Mononuclear cell (primary cell): Measurements from ENCODE around the gene FMNL2. TPM values are rescaled to one million over a fixed set of nuclear protein-coding genes. Genes with fewer than 3 reads are reported as not detected.

Source experiments
- H3K27me3 ChIP-seq: 2 replicates; pipeline ENCODE4 v1.6.0; 2011; ENCODE audit warnings: low read length, control low read depth; ENCODE audit not compliant: insufficient read depth
- H3K4me1 ChIP-seq: 2 replicates; pipeline ENCODE4 v1.5.1; 2011; ENCODE audit warnings: mild to moderate bottlenecking, low read length, control low read depth; ENCODE audit not compliant: insufficient read depth
- H3K4me3 ChIP-seq: 2 replicates; pipeline ENCODE4 v1.5.1; 2011; ENCODE audit warnings: mild to moderate bottlenecking, low read length, moderate library complexity
- H3K9me3 ChIP-seq: 2 replicates; pipeline ENCODE4 v1.5.1; 2011; ENCODE audit warnings: low read depth, mild to moderate bottlenecking, control low read depth, low read length
- total RNA-seq: library from RNA; depleted of rRNA; stranded (reverse); fragments of >200 nt; gene quantifications from one replicate; pipeline ENCODE4 v1.2.3, GENCODE V29; 2012

Gene FMNL2
- total RNA-seq, 1 donor, result 1.2 TPM

GRCh38 chr2:152560166-152560565 is 225.2 kb downstream of the FMNL2 start:
- Histone ChIP-seq H3K4me3 (no peak overlapping the region), H3K9me3 (no peaks in the 10 kb centered on the region), H3K4me1 (no peaks in the 10 kb centered on the region), H3K27me3 (no peaks in the 10 kb centered on the region)

GRCh38 chr2:152560873-152561595 is 226.1 kb downstream of the FMNL2 start:
- no peaks in the 10 kb centered on the region for H3K27me3 ChIP-seq
- no peaks in the 10 kb centered on the region for H3K4me1 ChIP-seq
- H3K4me3 ChIP-seq, result no peak overlapping the region
- H3K9me3 ChIP-seq, result no peaks in the 10 kb centered on the region

GRCh38 chr2:152562198-152562884 is 227.4 kb downstream of the FMNL2 start:
- Histone ChIP-seq H3K9me3 (no peaks in the 10 kb centered on the region), H3K4me1 (no peaks in the 10 kb centered on the region), H3K4me3 (no peak overlapping the region), H3K27me3 (no peaks in the 10 kb centered on the region)

GRCh38 chr2:152563764-152564163 is 228.8 kb downstream of the FMNL2 start:
- H3K4me1 ChIP-seq, result no peaks in the 10 kb centered on the region
- H3K4me3 ChIP-seq, result no peak overlapping the region
- no peaks in the 10 kb centered on the region for H3K27me3 ChIP-seq
- H3K9me3 ChIP-seq, result no peaks in the 10 kb centered on the region

GRCh38 chr2:152564754-152565551 is 230.0 kb downstream of the FMNL2 start:
- Histone ChIP-seq H3K27me3 (no peaks in the 10 kb centered on the region), H3K9me3 (no peaks in the 10 kb centered on the region), H3K4me1 (no peaks in the 10 kb centered on the region), H3K4me3 (no peak overlapping the region)

GRCh38 chr2:152565884-152566727 is 231.1 kb downstream of the FMNL2 start:
- H3K4me3 ChIP-seq, result no peak overlapping the region

GRCh38 chr2:152566728-152567069 is 231.7 kb downstream of the FMNL2 start:
- Histone ChIP-seq H3K9me3 (no peaks in the 10 kb centered on the region), H3K4me3 (no peak overlapping the region), H3K4me1 (no peaks in the 10 kb centered on the region), H3K27me3 (no peaks in the 10 kb centered on the region)

More at GRCh38 chr2:152565884-152566727, 231.1 kb downstream of the FMNL2 start:
- H3K4me1 ChIP-seq, result no peaks in the 10 kb centered on the region
- no peaks in the 10 kb centered on the region for H3K9me3 ChIP-seq
- H3K27me3 ChIP-seq, result no peaks in the 10 kb centered on the region

- no peaks in the 10 kb centered on the region for H3K4me1 ChIP-seq
- H3K9me3 ChIP-seq, result no peaks in the 10 kb centered on the region
- no peak overlapping the region for H3K4me3 ChIP-seq
- H3K27me3 ChIP-seq, result no peaks in the 10 kb centered on the region
Observed at GRCh38 chr2:152568531-152568930, 233.6 kb downstream of the FMNL2 start.

- H3K9me3 ChIP-seq, result no peaks in the 10 kb centered on the region
- no peaks in the 10 kb centered on the region for H3K4me1 ChIP-seq
- H3K4me3 ChIP-seq, result no peak overlapping the region
- no peaks in the 10 kb centered on the region for H3K27me3 ChIP-seq
Observed at GRCh38 chr2:152569186-152569585, 234.2 kb downstream of the FMNL2 start.

GRCh38 chr2:152571048-152571766 is 236.2 kb downstream of the FMNL2 start:
- Histone ChIP-seq H3K4me1 (no peaks in the 10 kb centered on the region), H3K4me3 (no peak overlapping the region), H3K27me3 (no peaks in the 10 kb centered on the region), H3K9me3 (no peaks in the 10 kb centered on the region)

GRCh38 chr2:152572031-152572430 is 237.1 kb downstream of the FMNL2 start:
- Histone ChIP-seq H3K4me1 (no peaks in the 10 kb centered on the region), H3K9me3 (no peaks in the 10 kb centered on the region), H3K4me3 (no peak overlapping the region), H3K27me3 (no peaks in the 10 kb centered on the region)

GRCh38 chr2:152573168-152573567 is 238.2 kb downstream of the FMNL2 start:
- Histone ChIP-seq H3K27me3 (no peaks in the 10 kb centered on the region), H3K9me3 (no peaks in the 10 kb centered on the region), H3K4me1 (no peaks in the 10 kb centered on the region), H3K4me3 (no peak overlapping the region)

- Histone ChIP-seq H3K9me3 (no peaks in the 10 kb centered on the region), H3K4me3 (no peak overlapping the region), H3K27me3 (no peaks in the 10 kb centered on the region), H3K4me1 (no peaks in the 10 kb centered on the region)
Observed at GRCh38 chr2:152577579-152577978, 242.6 kb downstream of the FMNL2 start.

- H3K4me1 ChIP-seq, result no peaks in the 10 kb centered on the region
- H3K27me3 ChIP-seq, result no peaks in the 10 kb centered on the region
- H3K4me3 ChIP-seq, result no peak overlapping the region
- no peaks in the 10 kb centered on the region for H3K9me3 ChIP-seq
Observed at GRCh38 chr2:152578573-152578972, 243.6 kb downstream of the FMNL2 start.
